SH-SY5Y (cell line): ENCODE results near the gene KRTAP5-1.

ENCODE experiments used
- GATA2 ChIP-seq: IDR thresholded peaks from 2 replicates; pipeline ENCODE4 v1.6.1; 2011; ENCODE audit warnings: mild to moderate bottlenecking, low read depth, low read length
- GATA3 ChIP-seq: IDR thresholded peaks from 2 replicates; pipeline ENCODE4 v1.6.1; 2011; ENCODE audit warnings: low read depth, mild to moderate bottlenecking, low read length, moderate library complexity

Gene KRTAP5-1

GRCh38 chr11:1543606-1544263, 41.3 kb downstream of the KRTAP5-1 start:
- TF ChIP-seq GATA3: no peak
- TF ChIP-seq GATA2: no peak

GRCh38 chr11:1542267-1542666, 42.8 kb downstream of the KRTAP5-1 start:
- TF ChIP-seq GATA2 (no peak), GATA3 (no peak)

- no peak for TF ChIP-seq GATA3
- TF ChIP-seq GATA2: no peak
Measured at GRCh38 chr11:1541474-1542204, 43.4 kb downstream of the KRTAP5-1 start.

- TF ChIP-seq GATA3 (no peak), GATA2 (no peak)
Measured at GRCh38 chr11:1540074-1540473, 45.0 kb downstream of the KRTAP5-1 start.

- TF ChIP-seq GATA3: no peak
- no peak for TF ChIP-seq GATA2
Measured at GRCh38 chr11:1538153-1538552, 46.9 kb downstream of the KRTAP5-1 start.

- TF ChIP-seq GATA3 (no peak), GATA2 (no peak)
Measured at GRCh38 chr11:1536065-1536843, 48.8 kb downstream of the KRTAP5-1 start.

GRCh38 chr11:1534682-1535081, 50.4 kb downstream of the KRTAP5-1 start:
- TF ChIP-seq GATA2 (no peak), GATA3 (no peak)
